Keratinocyte (primary cell): ENCODE results near the gene ANKFN1. TPM values are rescaled to one million over a fixed set of nuclear protein-coding genes. Genes with fewer than 3 reads are reported as not detected.

Source experiments
- DNase-seq: peaks from one replicate; pipeline ENCODE4 v3.0.0-alpha.2; 2011; ENCODE audit warnings: low read depth, missing footprints, low spot score
- FAIRE-seq: peaks from 2 replicates; lab custom pipeline; 2011; peaks lifted over from hg19 to GRCh38; lab: Jason Lieb, UNC
- H2AFZ ChIP-seq: 2 replicates; pipeline ENCODE4 v1.6.0; 2012; ENCODE audit warnings: low read length, control low read depth, inconsistent platforms; ENCODE audit not compliant: control insufficient read depth
- H3K27ac ChIP-seq: 2 replicates; pipeline ENCODE4 v1.5.1; 2011; ENCODE audit warnings: low read length; ENCODE audit not compliant: control insufficient read depth, insufficient read depth
- H3K27me3 ChIP-seq: 3 replicates; pipeline ENCODE4 v1.6.0; 2011; ENCODE audit warnings: low read length; ENCODE audit not compliant: control insufficient read depth, insufficient read depth; ENCODE audit errors: extremely low read depth
- H3K36me3 ChIP-seq, 2 experiments: 2 replicates in 1 of 2; 3 replicates in 1 of 2; pipeline ENCODE4 v1.5.1; 2011; ENCODE audit warnings: low read length in 2 of 2, mild to moderate bottlenecking in 1 of 2; ENCODE audit not compliant: control insufficient read depth in 2 of 2, insufficient read depth in 2 of 2; ENCODE audit errors: extremely low read depth in 1 of 2
- H3K4me1 ChIP-seq: 3 replicates; pipeline ENCODE4 v1.5.1; 2011; ENCODE audit warnings: low read length; ENCODE audit not compliant: control insufficient read depth, insufficient read depth; ENCODE audit errors: extremely low read depth
- H3K4me2 ChIP-seq: 3 replicates; pipeline ENCODE4 v1.6.0; 2011; ENCODE audit warnings: low read depth, low read length; ENCODE audit not compliant: control insufficient read depth, insufficient read depth; ENCODE audit errors: extremely low read depth
- H3K4me3 ChIP-seq, 3 experiments: fragments of 200-600 bp in 1 of 3; sonication (generic) in 1 of 3; 2 replicates in 2 of 3; 3 replicates in 1 of 3; pipeline ENCODE4 v1.5.1; 2011 to 2016; ENCODE audit warnings: low read length in 3 of 3, mild to moderate bottlenecking in 3 of 3, control low read depth in 2 of 3, inconsistent platforms in 1 of 3, low read depth in 1 of 3, mixed read lengths in 1 of 3, mixed run types in 1 of 3, moderate library complexity in 1 of 3; ENCODE audit not compliant: control insufficient read depth in 2 of 3, insufficient read depth in 2 of 3; ENCODE audit errors: extremely low read depth in 1 of 3
- H3K79me2 ChIP-seq: 2 replicates; pipeline ENCODE4 v1.6.0; 2012; ENCODE audit warnings: low read length; ENCODE audit not compliant: control insufficient read depth, insufficient read depth
- H3K9ac ChIP-seq: 3 replicates; pipeline ENCODE4 v1.6.0; 2011; ENCODE audit warnings: low read length; ENCODE audit not compliant: control insufficient read depth, insufficient read depth; ENCODE audit errors: extremely low read depth
- H3K9me1 ChIP-seq: 3 replicates; pipeline ENCODE4 v1.6.0; 2011; ENCODE audit warnings: low read length; ENCODE audit not compliant: control insufficient read depth, insufficient read depth; ENCODE audit errors: extremely low read depth
- H3K9me3 ChIP-seq: 2 replicates; pipeline ENCODE4 v1.5.1; 2012; ENCODE audit warnings: low read depth, low read length; ENCODE audit not compliant: control insufficient read depth
- H4K20me1 ChIP-seq: 3 replicates; pipeline ENCODE4 v1.6.0; 2011; ENCODE audit warnings: low read length; ENCODE audit not compliant: control insufficient read depth, insufficient read depth; ENCODE audit errors: extremely low read depth
- EZH2 ChIP-seq: IDR thresholded peaks from one replicate; pipeline ENCODE4 v1.6.1; 2012; ENCODE audit warnings: inconsistent platforms, mild to moderate bottlenecking, low read length, moderate library complexity
- dilution Hi-C: fragments of 300-500 bp; cut with MboI; formaldehyde crosslinking; loops from one replicate; pipeline ENCODE4 v1.7.0; 2020; ENCODE audit warnings: low sequenced_read_pairs; ENCODE audit not compliant: extremely low pct_ligation_motif_present
- polyA plus RNA-seq, 5 experiments: library from polyadenylated mRNA; depleted of rRNA in 3 of 5; stranded (reverse) in 3 of 5; stranded (forward) in 1 of 5; unstranded in 1 of 5; fragments of >200 nt; gene quantifications; 1 replicate in 1 of 5; 2 replicates in 3 of 5; 3 replicates in 1 of 5; pipeline versions ENCODE4 v1.2.1 to v1.2.3, GENCODE V29; 2011 to 2012; ENCODE audit warnings: missing spikeins in 2 of 5, low read depth in 1 of 5, low replicate concordance in 1 of 5
- TF ChIP-seq, protein P1 (sequence below), 3 experiments: IDR thresholded peaks in 1 of 3; conservative IDR thresholded peaks in 1 of 3; optimal IDR thresholded peaks in 1 of 3; 2 replicates in 2 of 3; 3 replicates in 1 of 3; pipeline versions ENCODE3 to v1.5.1; 2011; ENCODE audit warnings: low read length in 3 of 3, mild to moderate bottlenecking in 3 of 3, moderate library complexity in 2 of 3, control low read depth in 1 of 3, inconsistent platforms in 1 of 3; ENCODE audit not compliant: insufficient read depth in 2 of 3; ENCODE audit errors: extremely low read depth in 1 of 3

ANKFN1 gene
- polyA plus RNA-seq, 1 donor (not counting 4 experiments of a cell fraction or from before 2014, with no cell fraction given): 0.12 TPM

GRCh38 chr17:56178203-56178602, 24.9 kb downstream of the ANKFN1 start:
- no peak for TF ChIP-seq EZH2
- TF ChIP-seq, protein P1, sequence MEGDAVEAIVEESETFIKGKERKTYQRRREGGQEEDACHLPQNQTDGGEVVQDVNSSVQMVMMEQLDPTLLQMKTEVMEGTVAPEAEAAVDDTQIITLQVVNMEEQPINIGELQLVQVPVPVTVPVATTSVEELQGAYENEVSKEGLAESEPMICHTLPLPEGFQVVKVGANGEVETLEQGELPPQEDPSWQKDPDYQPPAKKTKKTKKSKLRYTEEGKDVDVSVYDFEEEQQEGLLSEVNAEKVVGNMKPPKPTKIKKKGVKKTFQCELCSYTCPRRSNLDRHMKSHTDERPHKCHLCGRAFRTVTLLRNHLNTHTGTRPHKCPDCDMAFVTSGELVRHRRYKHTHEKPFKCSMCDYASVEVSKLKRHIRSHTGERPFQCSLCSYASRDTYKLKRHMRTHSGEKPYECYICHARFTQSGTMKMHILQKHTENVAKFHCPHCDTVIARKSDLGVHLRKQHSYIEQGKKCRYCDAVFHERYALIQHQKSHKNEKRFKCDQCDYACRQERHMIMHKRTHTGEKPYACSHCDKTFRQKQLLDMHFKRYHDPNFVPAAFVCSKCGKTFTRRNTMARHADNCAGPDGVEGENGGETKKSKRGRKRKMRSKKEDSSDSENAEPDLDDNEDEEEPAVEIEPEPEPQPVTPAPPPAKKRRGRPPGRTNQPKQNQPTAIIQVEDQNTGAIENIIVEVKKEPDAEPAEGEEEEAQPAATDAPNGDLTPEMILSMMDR (optimal IDR thresholded peaks at IDR 0.05 in 1 of 3, IDR thresholded peaks at IDR 0.05 in 1 of 3, conservative IDR thresholded peaks at IDR 0.05 in 1 of 3; ENCODE audit: extremely low read depth in 1 of 3, insufficient read depth in 2 of 3, low read length in 3 of 3): no peak
- Histone ChIP-seq H2AFZ (no peak overlapping the region), H3K9ac (no peak overlapping the region), H3K79me2 (no peaks in the 10 kb centered on the region), H3K9me3 (no peaks in the 10 kb centered on the region), H3K27me3 (no peaks in the 10 kb centered on the region), H3K4me1 (no peaks in the 10 kb centered on the region), H3K4me2 (no peak overlapping the region), H4K20me1 (no peaks in the 10 kb centered on the region), H3K9me1 (no peaks in the 10 kb centered on the region), H3K4me3 (no peak overlapping the region), H3K27ac (no peak overlapping the region), H3K36me3 (no peaks in the 10 kb centered on the region)
- FAIRE-seq (no peak), DNase-seq (no peak)
- dilution Hi-C loops: no loop called here

GRCh38 chr17:56182081-56182480, 28.8 kb downstream of the ANKFN1 start:
- dilution Hi-C loops: no loop called here
- FAIRE-seq: no peak
- H3K27ac ChIP-seq: no peak overlapping the region

More at GRCh38 chr17:56182081-56182480, 28.8 kb downstream of the ANKFN1 start:
- no peak for DNase-seq
- Histone ChIP-seq H3K27me3 (no peaks in the 10 kb centered on the region), H3K9me1 (no peaks in the 10 kb centered on the region), H3K9ac (no peak overlapping the region), H3K79me2 (no peaks in the 10 kb centered on the region), H3K36me3 (no peaks in the 10 kb centered on the region), H2AFZ (no peak overlapping the region), H3K4me3 (no peak overlapping the region), H3K9me3 (no peaks in the 10 kb centered on the region), H4K20me1 (no peaks in the 10 kb centered on the region), H3K4me1 (no peaks in the 10 kb centered on the region), H3K4me2 (no peak overlapping the region)
- TF ChIP-seq, protein P1 (optimal IDR thresholded peaks at IDR 0.05 in 1 of 3, IDR thresholded peaks at IDR 0.05 in 1 of 3, conservative IDR thresholded peaks at IDR 0.05 in 1 of 3; ENCODE audit: extremely low read depth in 1 of 3, insufficient read depth in 2 of 3, low read length in 3 of 3): no peak
- no peak for TF ChIP-seq EZH2
